ENCODE results near the gene COA4.

DNA sequence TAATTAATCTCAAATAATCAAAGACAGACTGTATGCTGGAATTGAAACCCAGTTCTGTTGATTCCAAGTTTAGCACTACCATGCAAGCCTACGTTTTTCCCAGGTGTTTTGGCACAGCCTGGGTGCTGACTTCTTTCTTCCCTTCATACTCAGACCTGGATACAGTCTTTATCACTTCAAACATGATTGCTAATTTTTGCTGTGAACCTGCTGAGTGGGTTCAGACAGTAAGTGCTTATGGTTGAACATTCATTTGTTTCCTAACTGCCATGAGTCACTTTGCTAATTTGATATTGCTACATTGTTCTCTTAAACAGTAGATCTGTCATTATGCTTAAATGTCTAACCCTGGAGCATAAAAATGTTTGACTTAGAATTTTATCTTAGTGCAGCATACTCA is 12.4 kb upstream of the COA4 start:
- TF ChIP-seq, protein P1, sequence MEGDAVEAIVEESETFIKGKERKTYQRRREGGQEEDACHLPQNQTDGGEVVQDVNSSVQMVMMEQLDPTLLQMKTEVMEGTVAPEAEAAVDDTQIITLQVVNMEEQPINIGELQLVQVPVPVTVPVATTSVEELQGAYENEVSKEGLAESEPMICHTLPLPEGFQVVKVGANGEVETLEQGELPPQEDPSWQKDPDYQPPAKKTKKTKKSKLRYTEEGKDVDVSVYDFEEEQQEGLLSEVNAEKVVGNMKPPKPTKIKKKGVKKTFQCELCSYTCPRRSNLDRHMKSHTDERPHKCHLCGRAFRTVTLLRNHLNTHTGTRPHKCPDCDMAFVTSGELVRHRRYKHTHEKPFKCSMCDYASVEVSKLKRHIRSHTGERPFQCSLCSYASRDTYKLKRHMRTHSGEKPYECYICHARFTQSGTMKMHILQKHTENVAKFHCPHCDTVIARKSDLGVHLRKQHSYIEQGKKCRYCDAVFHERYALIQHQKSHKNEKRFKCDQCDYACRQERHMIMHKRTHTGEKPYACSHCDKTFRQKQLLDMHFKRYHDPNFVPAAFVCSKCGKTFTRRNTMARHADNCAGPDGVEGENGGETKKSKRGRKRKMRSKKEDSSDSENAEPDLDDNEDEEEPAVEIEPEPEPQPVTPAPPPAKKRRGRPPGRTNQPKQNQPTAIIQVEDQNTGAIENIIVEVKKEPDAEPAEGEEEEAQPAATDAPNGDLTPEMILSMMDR (IDR thresholded peaks at IDR 0.05), result no peak
- TF ChIP-seq POLR2A (IDR thresholded peaks at IDR 0.05), result no peak
